GM21526 (cell line): ENCODE results near the gene PPP2CA.
"Not testable (repeated sequence)": the region's sequence is repeated elsewhere in the genome, so short reads cannot be mapped to it uniquely, and the experiment has no call there.

ENCODE experiments used
- ATAC-seq: cut with Tn5 transposase; IDR thresholded peaks from one replicate; pipeline ENCODE4 v1.9.1; 2021; ENCODE audit warnings: moderate library complexity; ENCODE audit not compliant: unreplicated experiment, low FRiP score

The PPP2CA gene

GRCh38 chr5:134152173-134152832 lies 73.6 kb downstream of the PPP2CA start:
- ATAC-seq, result not testable (repeated sequence)

- no peak for ATAC-seq
Measured at GRCh38 chr5:134151723-134152122, 74.2 kb downstream of the PPP2CA start.

- no peak for ATAC-seq
Measured at GRCh38 chr5:134149571-134150303, 76.1 kb downstream of the PPP2CA start.

- ATAC-seq, result no peak
Measured at GRCh38 chr5:134148986-134149539, 76.8 kb downstream of the PPP2CA start.

GRCh38 chr5:134148316-134148715 lies 77.6 kb downstream of the PPP2CA start:
- ATAC-seq, result no peak

GRCh38 chr5:134146651-134147518 lies 79.0 kb downstream of the PPP2CA start:
- ATAC-seq, result no peak

- ATAC-seq, result no peak
Measured at GRCh38 chr5:134145779-134146581, 79.9 kb downstream of the PPP2CA start.

GRCh38 chr5:134145041-134145757 lies 80.7 kb downstream of the PPP2CA start:
- no peak for ATAC-seq
